Activated CD8-positive, alpha-beta T cell treated with anti-CD3 and anti-CD28 coated beads for 36 hours (primary cell): ENCODE measurements around the gene MT1B. TPM values are rescaled to one million over a fixed set of nuclear protein-coding genes. Genes with fewer than 3 reads are reported as not detected.
A peak's percentile ranks its signal among the peaks of the same experiment; 100 is the strongest.
"Not testable (repeated sequence)": the region's sequence is repeated elsewhere in the genome, so short reads cannot be mapped to it uniquely, and the experiment has no call there.

Source experiments
- ATAC-seq: fragments of 200-7000 bp; cut with Tn5 transposase; one replicate; pipeline ENCODE4 v1.10.0; 2021; ENCODE audit warnings: mild to moderate bottlenecking, moderate library complexity
- CTCF ChIA-PET: fragments of 350-600 bp; sonication (Branson Sonifier 250); formaldehyde crosslinking; loops from one replicate; lab custom pipeline; 2021; ENCODE audit warnings: antibody characterized with exemption; lab: Charles Lee
- POLR2A ChIA-PET: fragments of 350-600 bp; sonication (Branson Sonifier 250); formaldehyde crosslinking; loops from one replicate; lab custom pipeline; 2021; ENCODE audit warnings: antibody characterized with exemption; lab: Charles Lee
- DNase-seq: peaks from one replicate; pipeline ENCODE4 v3.0.0-alpha.2; 2020
- H3K27ac Mint-ChIP-seq: one replicate; pipeline ENCODE4 v1.8.0; 2021; ENCODE audit warnings: mild to moderate bottlenecking, mixed read lengths
- H3K27me3 Mint-ChIP-seq: one replicate; pipeline ENCODE4 v1.8.0; 2021; ENCODE audit warnings: mixed read lengths
- H3K36me3 Mint-ChIP-seq: one replicate; pipeline ENCODE4 v1.8.0; 2021; ENCODE audit warnings: low read depth, mixed read lengths
- H3K4me1 Mint-ChIP-seq: one replicate; pipeline ENCODE4 v1.8.0; 2021; ENCODE audit warnings: low read depth, mixed read lengths
- H3K4me3 Mint-ChIP-seq: one replicate; pipeline ENCODE4 v1.8.0; 2021; ENCODE audit warnings: mild to moderate bottlenecking, moderate library complexity, mixed read lengths
- H3K9me3 Mint-ChIP-seq: one replicate; pipeline ENCODE4 v1.8.0; 2021; ENCODE audit warnings: mixed read lengths
- CTCF ChIP-seq: fragments of 200-600 bp; IDR thresholded peaks from one replicate; pipeline ENCODE4 v1.8.0; 2022; ENCODE audit warnings: antibody characterized with exemption, mild to moderate bottlenecking
- intact Hi-C: fragments of 100-400 bp; cut with micrococcal nuclease; formaldehyde crosslinking; loops from one replicate; pipeline ENCODE4 v1.10.0; 2022
- total RNA-seq, 2 experiments: library from RNA; stranded (reverse); gene quantifications; one replicate each; pipeline ENCODE4 v1.2.3, GENCODE V29; 2021

MT1B gene
- total RNA-seq, 2 experiments from 2014 or later = not detected

DNA sequence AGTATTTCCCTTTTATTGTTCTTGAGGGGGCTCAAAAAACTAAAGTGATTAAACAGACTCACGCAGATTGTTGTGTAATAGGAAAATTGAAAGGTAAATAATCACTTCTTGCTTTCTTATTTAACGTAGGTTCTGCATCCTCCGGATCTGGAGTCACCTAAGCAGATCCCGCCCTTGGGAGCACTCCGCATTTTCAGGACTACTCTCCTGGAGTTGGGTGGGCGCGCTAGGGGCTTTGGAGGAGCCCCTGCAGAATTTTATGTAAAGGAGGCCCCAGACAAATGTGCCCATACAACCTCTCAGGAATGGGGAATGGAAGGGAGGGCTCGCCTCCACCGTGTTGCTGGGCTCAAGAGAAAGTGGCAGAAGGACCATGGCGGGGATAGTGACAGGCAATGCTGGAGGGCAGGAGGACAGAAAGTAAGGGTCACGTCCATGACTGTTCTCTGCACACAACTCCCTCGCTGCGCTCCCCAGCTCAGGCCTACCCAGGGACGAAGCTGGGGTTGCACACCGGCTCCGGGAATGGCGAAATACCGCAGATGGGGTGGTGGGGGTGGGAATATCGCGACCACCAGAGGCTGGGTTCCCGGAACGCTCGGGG, 35.0 kb upstream of the MT1B start:
- no peak for TF ChIP-seq CTCF
- intact Hi-C loops = no loop called here
- ATAC-seq (no peak), DNase-seq (no peak)
- Mint-ChIP-seq H3K27me3 (peaks cover 12% of the 10 kb centered on the region), H3K4me1 (peaks cover 46% of the 10 kb centered on the region), H3K36me3 (no peaks in the 10 kb centered on the region), H3K9me3 (no peaks in the 10 kb centered on the region), H3K27ac (no peak overlapping the region), H3K4me3 (peak overlapping the region; percentile 66)
- POLR2A ChIA-PET = no interaction called here
- CTCF ChIA-PET = interaction anchor here (0.8 to 2.4 kb wide), 3 partner anchors 9 to 16 kb away, joined by 3 to 11 read pairs (median 3); partner anchors contain the start of gene MT1E

DNA sequence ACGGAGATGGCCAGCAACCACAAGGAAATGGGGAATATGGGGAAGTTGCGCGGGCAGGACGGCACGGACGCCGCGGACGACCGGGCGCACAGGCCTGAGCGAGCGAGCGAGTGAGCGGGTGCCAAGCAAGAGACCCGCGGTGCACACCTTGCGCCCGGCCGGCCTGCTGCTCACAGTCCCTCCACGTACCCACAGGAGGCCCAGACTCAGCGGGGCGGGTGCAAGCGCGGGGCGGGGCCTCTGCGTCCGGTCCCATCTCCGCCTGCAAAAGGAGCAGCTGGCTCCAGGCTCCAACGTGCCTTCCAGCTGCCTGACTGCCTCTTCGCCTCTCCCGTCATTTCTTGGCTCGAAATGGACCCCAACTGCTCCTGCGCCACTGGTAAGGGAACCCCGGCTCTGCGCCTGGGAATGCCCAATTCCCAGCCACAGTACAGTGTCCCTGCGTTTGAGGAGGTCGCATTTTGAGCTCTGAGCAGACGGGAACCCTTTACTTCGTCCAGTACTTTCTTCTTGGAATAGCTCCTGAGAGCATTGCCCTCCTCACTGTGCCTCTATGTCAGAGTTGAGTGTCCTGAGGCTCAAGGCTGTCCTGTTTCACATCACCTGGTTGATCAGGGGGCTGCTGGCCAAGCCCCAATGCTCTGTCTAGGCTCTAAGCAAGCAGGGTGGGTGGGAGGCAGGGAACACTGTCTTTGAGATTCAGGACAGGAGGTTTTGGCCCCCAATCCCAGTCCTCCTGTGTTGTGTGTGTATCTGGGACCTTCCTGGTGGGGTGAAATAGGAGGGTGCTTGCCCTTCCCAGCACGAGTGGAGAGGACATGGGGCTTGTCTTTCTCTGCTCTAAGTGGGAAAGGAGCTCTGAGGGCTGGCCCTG, 34.2 kb upstream of the MT1B start:
- intact Hi-C loops = no loop called here
- ATAC-seq (peak; percentile 76), DNase-seq (peak; percentile 81)
- Mint-ChIP-seq H3K4me3 (peak overlapping the region; percentile 66), H3K27me3 (peaks cover 12% of the 10 kb centered on the region), H3K9me3 (no peaks in the 10 kb centered on the region), H3K4me1 (peaks cover 42% of the 10 kb centered on the region), H3K27ac (no peak overlapping the region), H3K36me3 (no peaks in the 10 kb centered on the region)
- TF ChIP-seq CTCF = no peak
- ChIA-PET POLR2A (interaction anchor here (0.7 kb wide), 1 partner anchor 85 kb away, joined by 3 read pairs; no protein-coding TSS in a partner anchor), CTCF (interaction anchor here (0.8 to 2.4 kb wide), 6 partner anchors 8 to 85 kb away, joined by 3 to 11 read pairs (median 3); partner anchors contain the start of gene MT1E)

DNA sequence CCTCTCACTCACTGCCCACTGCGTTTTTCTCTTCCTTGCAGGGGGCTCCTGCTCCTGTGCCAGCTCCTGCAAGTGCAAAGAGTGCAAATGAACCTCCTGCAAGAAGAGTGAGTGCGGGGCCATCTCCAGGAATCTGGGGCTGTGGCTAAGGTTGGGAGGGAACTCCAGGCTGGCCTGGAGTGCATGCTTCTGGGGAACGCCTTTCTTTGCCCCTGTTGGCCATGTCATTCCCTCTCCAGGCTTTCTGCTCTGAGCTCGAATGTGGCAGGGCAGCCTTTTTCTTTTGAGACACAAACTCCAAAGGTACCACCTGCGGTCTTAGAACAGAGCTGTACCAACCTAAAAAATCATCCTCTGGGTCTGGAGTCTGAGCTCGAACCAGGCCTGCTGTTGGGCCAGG, 33.5 kb upstream of the MT1B start:
- no peak for DNase-seq
- no peak overlapping the region for H3K27ac Mint-ChIP-seq
- ChIA-PET CTCF (interaction anchor here (1.1 to 2.4 kb wide), 5 partner anchors 8 to 84 kb away, joined by 3 to 11 read pairs (median 3); no protein-coding TSS in a partner anchor), POLR2A (interaction anchor here (0.7 kb wide), 1 partner anchor 84 kb away, joined by 3 read pairs; no protein-coding TSS in a partner anchor)
- no peak for ATAC-seq
- TF ChIP-seq CTCF = no peak
- no peaks in the 10 kb centered on the region for H3K36me3 Mint-ChIP-seq
- peak overlapping the region; percentile 66 for H3K4me3 Mint-ChIP-seq
- peaks cover 38% of the 10 kb centered on the region for H3K4me1 Mint-ChIP-seq
- no peaks in the 10 kb centered on the region for H3K9me3 Mint-ChIP-seq
- peaks cover 12% of the 10 kb centered on the region for H3K27me3 Mint-ChIP-seq
- intact Hi-C loops = no loop called here

DNA sequence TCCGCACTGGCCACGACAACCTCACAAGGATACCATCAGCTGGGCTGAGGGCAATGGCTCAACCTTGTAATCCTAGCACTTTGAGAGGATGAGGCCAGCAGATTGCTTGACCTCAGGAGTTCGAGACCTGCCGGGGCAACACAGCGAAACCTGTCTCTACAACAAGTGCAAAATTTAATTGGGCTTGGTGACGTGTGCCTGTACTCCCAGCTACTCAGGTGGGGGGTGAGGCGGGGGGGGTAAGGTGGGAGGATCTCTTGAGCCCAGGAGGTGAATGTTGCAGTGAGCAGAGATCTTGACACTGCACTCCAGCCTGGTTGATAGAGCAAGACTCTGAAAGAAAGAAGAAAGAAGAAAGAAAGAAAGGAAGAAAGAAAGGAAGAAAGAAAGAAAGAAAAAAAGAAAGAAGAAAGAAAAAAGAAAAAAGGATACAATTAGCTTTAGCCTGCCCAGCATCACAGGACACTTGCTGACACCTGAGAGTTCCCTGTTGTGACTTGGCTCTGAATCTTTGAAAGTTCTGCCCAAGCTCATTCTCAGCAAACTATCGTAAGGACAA, 31.3 kb upstream of the MT1B start:
- Mint-ChIP-seq H3K4me1 (peaks cover 22% of the 10 kb centered on the region), H3K9me3 (no peaks in the 10 kb centered on the region), H3K4me3 (no peak overlapping the region), H3K36me3 (no peaks in the 10 kb centered on the region), H3K27me3 (peaks cover 16% of the 10 kb centered on the region), H3K27ac (no peak overlapping the region)
- intact Hi-C loops = no loop called here
- POLR2A ChIA-PET = interaction anchor here (0.9 kb wide), 1 partner anchor 12 kb away, joined by 3 read pairs; the partner anchor contains the start of gene MT1M
- CTCF ChIA-PET = interaction anchor here (1.1 to 1.4 kb wide), 2 partner anchors 20 to 81 kb away, joined by 4 read pairs; no protein-coding TSS in a partner anchor
- no peak for DNase-seq
- no peak for ATAC-seq
- TF ChIP-seq CTCF = no peak

GRCh38 chr16:56621665-56622445, 29.8 kb upstream of the MT1B start:
- ATAC-seq, intact Hi-C loops, DNase-seq, H3K27ac Mint-ChIP-seq, H3K36me3 Mint-ChIP-seq, H3K4me3 Mint-ChIP-seq, H3K9me3 Mint-ChIP-seq: not testable (repeated sequence)
- H3K27me3 Mint-ChIP-seq = peaks cover 26% of the 10 kb centered on the region
- H3K4me1 Mint-ChIP-seq = peaks cover 25% of the 10 kb centered on the region
- ChIA-PET CTCF (interaction anchor here (1.9 kb wide), 1 partner anchor 27 kb away, joined by 5 read pairs; no protein-coding TSS in a partner anchor), POLR2A (interaction anchor here (1.1 kb wide), 1 partner anchor 12 kb away, joined by 3 read pairs; no protein-coding TSS in a partner anchor)

DNA sequence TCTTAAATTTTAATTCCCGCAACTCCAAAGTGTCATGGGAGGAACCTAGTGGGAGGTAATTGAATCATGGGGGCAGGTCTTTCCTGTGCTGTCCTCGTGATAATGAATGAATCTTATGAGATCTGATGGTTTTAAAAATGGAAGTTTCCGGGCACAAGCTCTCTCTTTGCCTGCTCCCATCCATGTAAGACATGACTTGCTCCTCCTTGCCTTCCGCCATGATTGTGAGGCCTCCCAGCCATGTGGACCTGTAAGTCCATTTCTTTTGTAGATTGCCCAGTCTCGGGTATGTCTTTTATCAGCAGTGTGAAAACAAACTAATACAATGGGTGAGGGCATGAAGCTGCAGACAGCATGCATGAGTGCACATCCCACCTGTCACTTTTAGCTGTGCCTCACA, 28.5 kb upstream of the MT1B start:
- H3K27me3 Mint-ChIP-seq = peaks cover 23% of the 10 kb centered on the region
- H3K27ac Mint-ChIP-seq, H3K4me3 Mint-ChIP-seq, intact Hi-C loops, H3K9me3 Mint-ChIP-seq, DNase-seq, ATAC-seq, H3K36me3 Mint-ChIP-seq: not testable (repeated sequence)
- peaks cover 15% of the 10 kb centered on the region for H3K4me1 Mint-ChIP-seq
- ChIA-PET CTCF (interaction anchor here (1.0 to 1.9 kb wide), 5 partner anchors 17 to 33 kb away, joined by 3 to 5 read pairs (median 4); no protein-coding TSS in a partner anchor), POLR2A (interaction anchor here (0.9 to 1.1 kb wide), 2 partner anchors 13 kb away, joined by 3 read pairs; no protein-coding TSS in a partner anchor)
